HG02852 (cell line): ENCODE results near the gene PDZK1.
"Not testable (repeated sequence)": the region's sequence is repeated elsewhere in the genome, so short reads cannot be mapped to it uniquely, and the experiment has no call there.

Experiments
- ATAC-seq: cut with Tn5 transposase; IDR thresholded peaks from one replicate; pipeline ENCODE4 v1.9.1; 2021; ENCODE audit warnings: mild to moderate bottlenecking, moderate library complexity; ENCODE audit not compliant: unreplicated experiment

PDZK1 gene

GRCh38 chr1:145710291-145711027 is 3.3 kb upstream of the PDZK1 start:
- ATAC-seq, result no peak

GRCh38 chr1:145708063-145708462 is 895 bp upstream of the PDZK1 start:
- ATAC-seq, result peak; percentile 66

DNA sequence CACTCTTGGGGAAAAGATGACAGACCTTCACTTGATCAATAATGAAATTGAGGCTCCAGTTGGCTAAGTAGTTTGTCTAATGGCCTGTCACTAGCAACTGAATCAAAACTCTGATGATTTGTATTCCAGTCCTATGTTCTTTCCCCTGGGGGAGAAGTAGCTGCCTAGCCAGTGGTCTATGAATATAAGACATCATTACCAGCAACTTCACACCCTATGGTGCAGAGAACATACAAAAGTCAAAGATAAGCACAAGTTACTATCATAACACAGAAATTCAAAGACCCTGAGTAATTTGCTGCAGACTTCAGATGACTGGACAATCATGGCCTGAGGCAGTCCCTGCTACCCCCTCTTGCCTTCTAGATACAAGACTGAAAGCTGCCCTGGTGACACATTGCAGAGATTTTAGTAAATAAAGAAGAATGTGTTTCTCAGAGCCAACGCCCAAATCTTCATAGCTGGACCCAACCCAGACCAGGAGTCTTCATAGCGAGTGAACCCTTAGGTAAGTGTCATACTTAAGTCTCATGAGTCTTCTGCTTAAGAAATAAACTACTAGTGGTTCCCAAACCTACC is 993 bp downstream of the PDZK1 start:
- no peak for ATAC-seq

DNA sequence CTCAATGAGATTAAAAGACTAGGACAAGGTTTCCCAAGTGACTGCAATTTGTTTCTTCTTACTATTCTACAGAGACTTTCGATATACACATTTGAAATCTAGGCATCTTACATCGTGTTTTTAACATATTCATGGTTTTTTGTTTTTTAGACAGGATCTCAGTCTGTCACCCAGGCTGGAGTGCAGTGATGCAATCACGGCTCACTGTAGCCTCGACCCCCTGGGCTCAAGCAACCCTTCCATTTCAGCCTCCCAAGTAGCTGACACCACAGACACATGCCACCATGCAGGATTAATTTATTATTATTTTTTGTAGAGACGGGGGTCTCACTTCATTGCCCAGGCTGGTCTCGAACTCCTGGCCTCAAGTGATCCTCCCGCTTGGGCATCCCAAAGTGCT is 1.5 kb downstream of the PDZK1 start:
- no peak for ATAC-seq

DNA sequence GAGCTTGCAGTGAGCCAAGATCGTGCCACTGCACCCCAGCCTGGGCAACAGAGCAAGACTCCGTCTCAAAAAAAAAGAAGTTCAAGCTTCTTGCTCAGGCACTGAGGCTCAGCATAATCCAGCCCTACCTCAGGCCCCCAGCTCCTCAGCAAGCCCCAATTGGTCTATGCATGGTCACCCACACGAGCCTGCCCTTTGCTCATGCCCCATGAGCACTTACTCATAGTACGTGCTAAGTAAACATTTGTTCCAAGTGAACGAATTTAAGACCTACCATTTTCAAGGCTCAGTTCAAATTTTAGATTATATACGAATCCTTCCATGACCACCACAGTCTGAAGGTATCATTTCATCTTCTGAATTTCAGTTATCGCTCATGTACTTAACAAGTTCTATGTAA is 4.3 kb downstream of the PDZK1 start:
- no peak for ATAC-seq

- no peak for ATAC-seq
These were observed 5.1 kb downstream of the PDZK1 start for GRCh38 chr1:145702052-145702451.

- ATAC-seq, result no peak
These were observed 5.8 kb downstream of the PDZK1 start for GRCh38 chr1:145701306-145701862.

DNA sequence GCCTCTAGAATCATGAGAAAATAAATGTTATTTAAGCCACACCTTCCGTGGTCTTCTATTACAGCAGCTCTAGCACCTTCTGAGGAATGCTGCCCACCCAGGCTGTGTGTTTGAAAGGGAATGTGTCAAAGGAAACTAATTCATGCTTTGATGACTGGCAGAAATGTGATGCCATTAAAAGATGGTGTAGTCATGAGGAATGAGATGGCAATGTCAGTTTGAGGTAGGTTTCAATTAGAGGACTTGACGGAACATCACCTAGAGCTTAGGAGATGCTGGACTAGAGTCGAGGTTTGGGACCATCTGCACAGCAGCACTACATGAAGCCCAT is 10.6 kb downstream of the PDZK1 start:
- no peak for ATAC-seq

GRCh38 chr1:145695821-145696629 is 11.1 kb downstream of the PDZK1 start:
- no peak for ATAC-seq

- no peak for ATAC-seq
These were observed 14.3 kb downstream of the PDZK1 start for GRCh38 chr1:145692785-145693443.

GRCh38 chr1:145690587-145691558 is 16.3 kb downstream of the PDZK1 start:
- ATAC-seq, result peak; percentile 78

DNA sequence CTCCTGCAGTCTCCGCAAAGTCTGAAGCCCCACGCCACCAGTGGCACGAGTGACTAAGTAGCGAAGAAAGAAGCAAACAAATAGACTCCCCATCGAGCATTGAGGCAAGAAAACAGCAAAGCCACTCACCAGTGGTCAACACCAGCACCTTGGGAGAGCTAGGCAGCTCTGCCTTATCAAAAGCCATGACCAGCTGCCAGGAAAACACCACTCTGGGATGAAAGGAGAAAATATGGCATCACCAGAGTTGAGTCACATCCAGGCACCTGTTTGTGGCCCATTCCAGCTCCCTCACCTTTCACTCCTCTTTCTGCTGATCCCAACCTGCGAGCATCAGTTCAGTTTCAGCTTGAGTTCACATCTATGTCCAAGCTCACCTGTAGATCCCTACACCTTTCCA is 17.2 kb downstream of the PDZK1 start:
- ATAC-seq, result no peak

- no peak for ATAC-seq
These were observed 18.2 kb downstream of the PDZK1 start for GRCh38 chr1:145688924-145689323.

GRCh38 chr1:145688328-145688727 is 18.8 kb downstream of the PDZK1 start:
- ATAC-seq, result no peak

DNA sequence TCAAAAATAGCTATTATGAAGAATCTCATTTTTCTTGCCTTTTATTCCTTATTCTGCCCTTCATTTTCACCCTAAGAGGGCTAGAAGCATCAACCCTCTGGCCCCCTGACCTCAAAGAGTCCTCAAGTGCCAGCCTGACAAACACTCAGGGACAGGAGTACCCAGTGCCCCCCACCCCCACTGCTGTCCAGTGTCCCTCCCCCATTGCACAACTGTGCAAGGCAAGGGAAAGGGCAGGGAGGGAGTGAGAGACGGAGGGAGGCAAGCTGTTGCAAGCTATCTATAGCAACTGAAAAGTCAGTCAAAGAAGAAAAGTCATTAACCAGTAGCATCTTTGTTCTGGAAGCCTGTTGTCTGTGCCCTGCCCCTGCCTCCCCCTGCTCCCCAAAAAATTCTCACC is 21.1 kb downstream of the PDZK1 start:
- ATAC-seq, result not testable (repeated sequence)

DNA sequence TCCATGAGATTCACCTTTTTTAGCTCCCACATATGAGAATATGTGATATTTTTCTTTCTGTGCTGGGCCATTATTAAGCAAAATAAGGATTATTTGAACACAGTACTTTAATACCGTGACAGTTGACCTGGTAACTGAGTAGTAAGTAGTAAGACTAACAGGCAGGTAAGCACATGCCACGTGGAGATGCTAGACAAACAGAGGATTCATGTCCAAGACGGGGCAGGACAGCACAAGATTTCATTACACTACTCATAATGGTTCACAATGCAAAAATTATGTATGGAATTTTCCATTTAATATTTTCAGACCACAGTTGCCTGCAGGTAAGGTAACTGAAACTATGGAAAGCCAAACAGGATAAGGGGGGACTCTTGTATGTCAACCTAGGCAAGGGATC is 22.3 kb downstream of the PDZK1 start:
- not testable (repeated sequence) for ATAC-seq

GRCh38 chr1:145673217-145673616 is 34.0 kb downstream of the PDZK1 start:
- ATAC-seq, result not testable (repeated sequence)

GRCh38 chr1:145670995-145671745 is 36.0 kb downstream of the PDZK1 start:
- not testable (repeated sequence) for ATAC-seq

DNA sequence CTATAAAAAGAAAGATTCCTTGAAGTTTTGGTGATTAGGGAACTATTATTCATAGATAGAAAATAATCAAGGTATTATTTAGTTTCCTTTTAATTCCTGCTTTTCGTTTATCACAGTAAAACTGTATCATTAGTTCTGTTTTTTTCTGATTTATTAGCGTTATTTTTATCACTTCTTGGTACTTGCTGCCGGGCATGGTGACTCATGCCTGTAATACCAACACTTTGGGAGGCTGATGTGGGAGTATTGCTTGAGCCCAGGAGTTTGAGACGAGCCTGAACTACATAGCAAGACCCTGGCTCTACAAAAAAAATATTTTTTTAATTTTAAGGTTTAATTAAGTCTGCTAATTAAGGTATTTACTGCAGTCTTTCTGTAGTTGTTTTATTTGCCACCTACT is 42.2 kb downstream of the PDZK1 start:
- ATAC-seq, result not testable (repeated sequence)
